GM21423 (cell line): ENCODE data around the gene RXFP1.

Source experiments
- ATAC-seq: cut with Tn5 transposase; IDR thresholded peaks from one replicate; pipeline ENCODE4 v1.9.1; 2021; ENCODE audit warnings: mild to moderate bottlenecking, moderate library complexity; ENCODE audit not compliant: unreplicated experiment

Gene RXFP1

GRCh38 chr4:158540125-158540907, 18.6 kb downstream of the RXFP1 start:
- no peak for ATAC-seq

GRCh38 chr4:158541506-158541905, 19.8 kb downstream of the RXFP1 start:
- ATAC-seq: no peak

GRCh38 chr4:158543191-158543590, 21.5 kb downstream of the RXFP1 start:
- no peak for ATAC-seq

- ATAC-seq: no peak
Measured at GRCh38 chr4:158544141-158544540, 22.5 kb downstream of the RXFP1 start.

GRCh38 chr4:158553364-158553763, 31.7 kb downstream of the RXFP1 start:
- no peak for ATAC-seq

GRCh38 chr4:158560284-158560683, 38.6 kb downstream of the RXFP1 start:
- ATAC-seq: no peak

- no peak for ATAC-seq
Measured at GRCh38 chr4:158566860-158567259, 45.2 kb downstream of the RXFP1 start.

- ATAC-seq: no peak
Measured at GRCh38 chr4:158571736-158572135, 50.1 kb downstream of the RXFP1 start.

- no peak for ATAC-seq
Measured at GRCh38 chr4:158572608-158573007, 50.9 kb downstream of the RXFP1 start.

- no peak for ATAC-seq
Measured at GRCh38 chr4:158578476-158578875, 56.8 kb downstream of the RXFP1 start.

- ATAC-seq: no peak
Measured at GRCh38 chr4:158580064-158580463, 58.4 kb downstream of the RXFP1 start.

GRCh38 chr4:158581161-158581560, 59.5 kb downstream of the RXFP1 start:
- ATAC-seq: no peak

GRCh38 chr4:158586881-158587280, 65.2 kb downstream of the RXFP1 start:
- ATAC-seq: no peak

- no peak for ATAC-seq
Measured at GRCh38 chr4:158588285-158588684, 66.6 kb downstream of the RXFP1 start.

- no peak for ATAC-seq
Measured at GRCh38 chr4:158588777-158589176, 67.1 kb downstream of the RXFP1 start.

- no peak for ATAC-seq
Measured at GRCh38 chr4:158590306-158590705, 68.6 kb downstream of the RXFP1 start.

- ATAC-seq: no peak
Measured at GRCh38 chr4:158590824-158591223, 69.1 kb downstream of the RXFP1 start.

GRCh38 chr4:158597879-158598596, 76.4 kb downstream of the RXFP1 start:
- no peak for ATAC-seq

GRCh38 chr4:158599150-158599549, 77.5 kb downstream of the RXFP1 start:
- no peak for ATAC-seq

- no peak for ATAC-seq
Measured at GRCh38 chr4:158599765-158600498, 78.2 kb downstream of the RXFP1 start.

- no peak for ATAC-seq
Measured at GRCh38 chr4:158604369-158604768, 82.7 kb downstream of the RXFP1 start.

GRCh38 chr4:158605393-158605792, 83.7 kb downstream of the RXFP1 start:
- no peak for ATAC-seq
